Gastrocnemius medialis (tissue), 4 donors: ENCODE measurements around the gene EVA1C.
"Not testable (repeated sequence)": the region's sequence is repeated elsewhere in the genome, so short reads cannot be mapped to it uniquely, and the experiment has no call there.

Source experiments
- CTCF ChIP-seq, 5 experiments: fragments of 450-650 bp in 3 of 5; fragments of 200-600 bp in 2 of 5; sonication (generic) in 2 of 5; IDR thresholded peaks in 4 of 5; conservative IDR thresholded peaks in 1 of 5; 1 replicate in 4 of 5; 2 replicates in 1 of 5; pipeline ENCODE4 v1.5.1; 2016 to 2019; ENCODE audit warnings: antibody characterized with exemption in 5 of 5, mild to moderate bottlenecking in 3 of 5, moderate library complexity in 3 of 5
- POLR2A ChIP-seq, 2 donors: fragments of 450-650 bp; IDR thresholded peaks; one replicate each; pipeline ENCODE4 v1.6.1; 2017; ENCODE audit warnings: antibody characterized with exemption in 2 of 2, mild to moderate bottlenecking in 2 of 2, moderate library complexity in 2 of 2

GRCh38 chr21:32446440-32446839 is 33.9 kb downstream of the EVA1C start:
- TF ChIP-seq CTCF (IDR thresholded peaks at IDR 0.05 in 4 of 5, conservative IDR thresholded peaks at IDR 0.05 in 1 of 5); POLR2A (IDR thresholded peaks at IDR 0.05): not testable (repeated sequence)
